ENCODE measurements around the gene INSYN2B.
A peak's percentile ranks its signal among the peaks of the same experiment; 100 is the strongest.

The INSYN2B gene

GRCh38 chr5:169980418-169981053, at the start of gene INSYN2B:
Gene INSYN2B, minus strand, starts transcription at chr5:169980495. Its CDS starts 96,597 bp downstream, at chr5:169883898.
- peak; percentile 79 for DNase-seq

- no peak for DNase-seq
Observed at GRCh38 chr5:170028124-170028523, 47.8 kb upstream of the INSYN2B start.

GRCh38 chr5:170025853-170026252, 45.6 kb upstream of the INSYN2B start:
- no peak for DNase-seq

- no peak for DNase-seq
Observed at GRCh38 chr5:170021506-170021905, 41.2 kb upstream of the INSYN2B start.

GRCh38 chr5:170020423-170020822, 40.1 kb upstream of the INSYN2B start:
- DNase-seq: no peak

GRCh38 chr5:170012622-170013021, 32.3 kb upstream of the INSYN2B start:
- DNase-seq: no peak

GRCh38 chr5:170011751-170012150, 31.5 kb upstream of the INSYN2B start:
- no peak for DNase-seq

GRCh38 chr5:170010595-170010994, 30.3 kb upstream of the INSYN2B start:
- DNase-seq: no peak

GRCh38 chr5:170008376-170008775, 28.1 kb upstream of the INSYN2B start:
- DNase-seq: no peak

GRCh38 chr5:170006021-170006420, 25.7 kb upstream of the INSYN2B start:
- DNase-seq: no peak

GRCh38 chr5:170000155-170000554, 19.9 kb upstream of the INSYN2B start:
- DNase-seq: no peak

GRCh38 chr5:169999621-170000020, 19.3 kb upstream of the INSYN2B start:
- no peak for DNase-seq

- DNase-seq: no peak
Observed at GRCh38 chr5:169997798-169998197, 17.5 kb upstream of the INSYN2B start.

- DNase-seq: no peak
Observed at GRCh38 chr5:169993485-169993790, 13.1 kb upstream of the INSYN2B start.

- DNase-seq: no peak
Observed at GRCh38 chr5:169992789-169993484, 12.6 kb upstream of the INSYN2B start.

GRCh38 chr5:169991115-169991869, 11.0 kb upstream of the INSYN2B start:
- DNase-seq: no peak

GRCh38 chr5:169989365-169989764, 9.1 kb upstream of the INSYN2B start:
- DNase-seq: no peak

- no peak for DNase-seq
Observed at GRCh38 chr5:169988947-169989346, 8.7 kb upstream of the INSYN2B start.

- DNase-seq: no peak
Observed at GRCh38 chr5:169988206-169988605, 7.9 kb upstream of the INSYN2B start.

GRCh38 chr5:169979871-169980270, 424 bp downstream of the INSYN2B start:
- no peak for DNase-seq

- no peak for DNase-seq
Observed at GRCh38 chr5:169978714-169979113, 1.6 kb downstream of the INSYN2B start.

GRCh38 chr5:169974121-169974770, 6.0 kb downstream of the INSYN2B start:
- no peak for DNase-seq

- no peak for DNase-seq
Observed at GRCh38 chr5:169973056-169973455, 7.2 kb downstream of the INSYN2B start.

- no peak for DNase-seq
Observed at GRCh38 chr5:169971780-169972179, 8.5 kb downstream of the INSYN2B start.
